Immature natural killer cell (primary cell): ENCODE data around the gene LRRC8D. TPM values are rescaled to one million over a fixed set of nuclear protein-coding genes. Genes with fewer than 3 reads are reported as not detected.
A peak's percentile ranks its signal among the peaks of the same experiment; 100 is the strongest.

Source experiments
- DNase-seq, 3 donors: peaks; one replicate each; pipeline ENCODE4 v3.0.0; 2022; ENCODE audit warnings: mixed read lengths in 1 of 3
- H3K27ac Mint-ChIP-seq, 6 donors: one replicate each; pipeline ENCODE4 v1.8.0; 2020; ENCODE audit warnings: mixed read lengths in 6 of 6, mild to moderate bottlenecking in 5 of 6, inconsistent platforms in 4 of 6, moderate library complexity in 3 of 6
- H3K27me3 Mint-ChIP-seq, 3 donors: one replicate each; pipeline ENCODE4 v1.8.0; 2020 to 2021; ENCODE audit warnings: low read depth in 3 of 3, mild to moderate bottlenecking in 3 of 3, mixed read lengths in 3 of 3, moderate library complexity in 3 of 3, inconsistent platforms in 1 of 3
- H3K36me3 Mint-ChIP-seq, 3 donors: one replicate each; pipeline ENCODE4 v1.8.0; 2020; ENCODE audit warnings: mixed read lengths in 3 of 3, inconsistent platforms in 2 of 3, mild to moderate bottlenecking in 2 of 3
- H3K4me1 Mint-ChIP-seq, 2 donors: one replicate each; pipeline ENCODE4 v1.8.0; 2020; ENCODE audit warnings: inconsistent platforms in 2 of 2, mild to moderate bottlenecking in 2 of 2, mixed read lengths in 2 of 2, moderate library complexity in 1 of 2
- H3K4me3 Mint-ChIP-seq, 5 donors: one replicate each; pipeline ENCODE4 v1.8.0; 2020; ENCODE audit warnings: mild to moderate bottlenecking in 5 of 5, mixed read lengths in 5 of 5, inconsistent platforms in 3 of 5, moderate library complexity in 3 of 5
- H3K9me3 Mint-ChIP-seq, 6 donors: one replicate each; pipeline ENCODE4 v1.8.0; 2020; ENCODE audit warnings: mild to moderate bottlenecking in 6 of 6, mixed read lengths in 6 of 6, inconsistent platforms in 4 of 6, moderate library complexity in 3 of 6
- polyA plus RNA-seq, 3 donors: library from polyadenylated mRNA; unstranded; fragments of 300-500 nt; fragmentation: Illumina TruSeq; gene quantifications; one replicate each; pipeline ENCODE4 v1.2.3, GENCODE V29; 2021

The LRRC8D gene
- polyA plus RNA-seq, 3 donors from 2014 or later = 24.7 to 40.1 (median 32.0) TPM

DNA sequence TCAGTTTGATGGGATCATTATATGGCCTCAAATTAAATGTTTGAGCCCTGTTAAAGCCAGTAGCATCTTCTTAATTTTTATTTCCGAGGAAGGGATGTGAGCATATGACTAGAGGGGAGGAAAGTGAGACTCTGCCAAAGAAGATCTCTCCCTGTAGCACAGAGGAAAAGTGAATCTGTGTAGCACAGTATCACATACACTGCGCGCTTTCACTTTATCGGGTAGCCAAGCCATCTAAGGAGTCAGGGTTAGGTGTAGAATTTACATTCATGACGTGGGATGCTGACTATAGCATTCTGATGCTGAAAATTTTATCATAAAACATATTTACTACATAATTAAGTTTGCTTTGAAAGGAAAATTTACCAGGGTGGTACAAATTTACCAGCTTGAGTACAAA lies 24.0 kb downstream of the LRRC8D start:
- peaks cover 0 to 3% (median 0%) of the 10 kb centered on the region in 3 donors for H3K27me3 Mint-ChIP-seq
- H3K9me3 Mint-ChIP-seq = no peaks in the 10 kb centered on the region
- peaks cover 0 to 4% (median 4%) of the 10 kb centered on the region in 3 donors for H3K36me3 Mint-ChIP-seq
- DNase-seq = no peak
- peak overlapping the region; percentile 94 to 98 (median 96) for H3K4me3 Mint-ChIP-seq
- peaks cover 43 to 70% of the 10 kb centered on the region in 2 donors for H3K4me1 Mint-ChIP-seq
- peak overlapping the region; percentile 71 to 96 (median 90) for H3K27ac Mint-ChIP-seq

DNA sequence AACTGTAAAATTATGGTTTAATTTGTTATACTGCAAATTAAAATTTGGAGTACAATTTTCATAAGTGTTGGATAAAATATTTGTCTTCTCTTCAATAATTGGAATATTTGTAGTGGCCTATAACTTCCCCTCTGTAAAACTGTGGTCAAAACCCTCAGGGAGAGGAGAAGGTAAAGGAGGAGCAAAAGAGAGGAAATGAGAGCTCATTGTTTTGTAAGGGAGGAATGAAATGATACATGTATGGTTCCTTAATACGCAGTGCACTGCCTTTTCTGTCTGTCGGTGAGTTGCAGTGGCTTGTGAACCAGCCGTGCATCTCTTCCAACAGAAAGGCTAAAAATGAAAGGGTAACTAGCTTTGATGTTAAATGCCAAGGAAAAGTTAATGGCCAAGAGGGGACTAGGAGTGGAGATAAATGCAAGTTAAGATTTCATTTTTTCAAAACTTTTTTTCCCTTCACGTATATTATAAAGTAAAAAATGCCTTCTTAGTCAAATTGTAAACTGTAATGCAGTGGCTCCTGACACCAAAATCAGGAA lies 26.4 kb downstream of the LRRC8D start:
- no peak for DNase-seq
- no peaks in the 10 kb centered on the region for H3K27me3 Mint-ChIP-seq
- H3K9me3 Mint-ChIP-seq = no peaks in the 10 kb centered on the region
- H3K4me3 Mint-ChIP-seq = no peak overlapping the region
- H3K36me3 Mint-ChIP-seq = peaks cover 0 to 7% (median 6%) of the 10 kb centered on the region in 3 donors
- H3K4me1 Mint-ChIP-seq = peaks cover 43 to 69% of the 10 kb centered on the region in 2 donors
- H3K27ac Mint-ChIP-seq = peak overlapping the region in 1 of 6 donors; percentile 70

DNA sequence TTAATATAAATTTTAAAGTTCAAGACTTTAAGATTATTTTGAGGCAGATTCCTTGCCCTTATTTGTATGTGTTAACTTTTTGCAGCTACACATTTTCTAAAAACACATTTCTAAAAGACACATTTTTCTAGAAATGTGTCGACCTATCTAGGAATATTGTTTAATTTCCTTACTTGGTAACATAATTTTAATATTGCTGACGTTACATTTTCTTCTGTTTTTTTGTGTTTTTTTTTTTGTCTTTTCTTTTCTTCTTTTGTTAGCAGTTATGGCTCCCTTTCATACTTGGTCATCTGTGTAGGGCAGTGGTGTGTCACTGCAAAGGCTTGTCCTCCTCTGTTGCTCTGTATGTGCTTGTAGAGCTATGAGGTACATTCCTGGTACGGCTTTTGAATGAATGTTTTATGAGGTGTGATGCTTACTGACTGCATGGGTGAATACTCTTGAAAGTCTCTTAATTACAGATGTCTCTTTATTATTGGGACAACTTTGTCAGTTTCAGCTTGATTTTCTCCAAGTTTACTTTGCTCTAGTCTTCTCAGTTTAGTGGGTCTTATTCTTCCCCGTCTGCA lies 30.1 kb downstream of the LRRC8D start:
- Mint-ChIP-seq H3K27me3 (no peaks in the 10 kb centered on the region), H3K4me1 (peaks cover 16 to 33% of the 10 kb centered on the region in 2 donors), H3K36me3 (peaks cover 0 to 7% (median 6%) of the 10 kb centered on the region in 3 donors), H3K9me3 (no peaks in the 10 kb centered on the region), H3K27ac (no peak overlapping the region), H3K4me3 (no peak overlapping the region)
- DNase-seq = no peak

DNA sequence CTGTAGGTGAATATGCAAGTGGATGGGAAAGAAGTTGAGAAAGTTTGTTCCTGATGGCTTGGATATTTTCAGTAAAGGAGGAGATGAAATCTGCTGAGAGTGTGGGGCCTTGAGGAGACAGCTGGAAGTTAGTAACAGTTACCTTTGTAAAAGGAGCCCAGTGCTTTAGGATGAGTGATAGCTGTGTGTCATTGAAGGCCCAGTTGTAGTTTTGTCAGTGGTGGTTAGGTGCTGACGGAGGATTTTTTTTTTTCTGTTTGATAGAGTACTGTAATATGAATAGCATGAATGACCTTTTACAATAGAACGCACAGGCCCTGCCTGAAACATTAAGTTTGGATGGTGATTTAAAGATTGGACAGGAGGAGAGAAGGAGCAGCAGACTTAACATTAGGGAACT lies 33.3 kb downstream of the LRRC8D start:
- Mint-ChIP-seq H3K4me3 (no peak overlapping the region), H3K9me3 (no peaks in the 10 kb centered on the region)
- DNase-seq = no peak

DNA sequence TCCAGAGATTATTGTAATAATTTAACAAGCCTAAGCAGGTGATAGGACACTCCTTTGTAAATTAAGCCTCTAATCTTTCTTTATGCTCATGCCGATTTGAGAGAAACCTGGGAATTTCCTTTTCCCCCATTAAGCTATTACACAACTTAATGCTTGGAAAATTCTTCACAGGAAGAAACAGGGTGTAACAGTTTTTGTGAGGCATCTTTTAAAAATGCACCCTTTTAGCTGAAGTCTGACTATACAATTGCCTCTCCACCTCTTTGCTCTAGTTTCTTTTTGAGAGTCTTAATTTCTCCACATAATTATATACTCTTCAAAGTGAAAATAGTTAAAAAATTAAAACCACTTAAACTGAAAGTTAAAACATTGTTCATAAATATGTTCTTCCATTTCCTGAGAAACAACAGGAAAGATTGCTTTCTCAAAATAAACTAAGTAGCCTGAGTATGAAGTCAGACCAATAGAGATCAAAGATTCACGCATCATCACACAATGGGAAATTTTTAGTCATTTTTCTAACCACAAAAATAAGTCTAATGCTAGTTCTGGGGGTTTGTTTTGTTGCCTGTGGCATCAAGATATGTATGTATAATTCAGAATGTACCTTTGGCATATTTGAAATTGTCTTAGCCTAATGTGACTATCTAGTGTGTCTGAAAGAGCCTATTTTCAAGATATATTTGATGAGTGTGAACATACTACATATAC lies 34.7 kb downstream of the LRRC8D start:
- H3K36me3 Mint-ChIP-seq = peaks cover 0 to 3% (median 2%) of the 10 kb centered on the region in 3 donors
- H3K27ac Mint-ChIP-seq = peak overlapping the region in 5 of 6 donors; percentile 1 to 69 (median 28)
- no peaks in the 10 kb centered on the region for H3K9me3 Mint-ChIP-seq
- no peak for DNase-seq
- peaks cover 0 to 2% of the 10 kb centered on the region in 2 donors for H3K4me1 Mint-ChIP-seq
- H3K4me3 Mint-ChIP-seq = peak overlapping the region in 2 of 5 donors; percentile 2 to 34
- no peaks in the 10 kb centered on the region for H3K27me3 Mint-ChIP-seq

More for the DNA sequence above, 33.3 kb downstream of the LRRC8D start:
- H3K27ac Mint-ChIP-seq = no peak overlapping the region
- H3K27me3 Mint-ChIP-seq = no peaks in the 10 kb centered on the region
- peaks cover 2 to 7% of the 10 kb centered on the region in 2 donors for H3K4me1 Mint-ChIP-seq
- H3K36me3 Mint-ChIP-seq = peaks cover 0 to 6% (median 3%) of the 10 kb centered on the region in 3 donors

DNA sequence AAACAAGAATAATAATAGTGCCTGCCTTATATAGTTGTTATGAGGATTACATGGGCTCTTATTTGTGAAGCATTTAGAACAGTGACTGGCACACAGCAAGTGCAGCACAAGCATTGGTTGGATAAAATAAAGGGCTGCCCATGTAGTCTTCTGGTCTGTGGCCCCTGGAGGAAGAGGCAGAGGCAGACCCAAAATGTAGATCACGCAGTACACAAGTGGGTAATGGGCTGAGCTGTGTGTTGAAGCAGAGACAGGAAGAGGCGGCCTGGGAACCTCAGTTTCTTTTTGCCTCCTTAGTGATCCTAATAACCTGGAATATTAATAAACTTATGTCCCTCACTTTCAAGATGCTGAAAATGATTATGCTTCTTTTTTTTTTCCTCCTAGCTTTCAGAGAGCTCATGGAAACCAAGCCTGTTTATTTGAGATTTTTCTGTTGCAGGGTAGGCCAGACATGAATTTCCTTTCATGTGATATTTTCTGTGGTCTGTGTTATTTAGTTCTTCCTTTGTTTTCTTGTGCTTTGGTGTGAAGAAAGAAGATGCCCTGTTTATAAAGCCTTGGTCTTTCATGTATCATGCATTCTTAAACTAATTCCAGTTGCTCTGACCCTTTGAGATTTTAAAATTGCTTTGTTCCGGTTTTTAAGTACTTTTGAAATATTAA lies 42.5 kb downstream of the LRRC8D start:
- Mint-ChIP-seq H3K27ac (peak overlapping the region; percentile 81 to 96 (median 91)), H3K4me3 (peak overlapping the region; percentile 66 to 77 (median 68)), H3K9me3 (no peaks in the 10 kb centered on the region), H3K4me1 (peaks cover 33 to 46% of the 10 kb centered on the region in 2 donors), H3K36me3 (peaks cover 0 to 6% (median 3%) of the 10 kb centered on the region in 3 donors), H3K27me3 (no peaks in the 10 kb centered on the region)
- peak in 1 of 3 donors; percentile 22 for DNase-seq

DNA sequence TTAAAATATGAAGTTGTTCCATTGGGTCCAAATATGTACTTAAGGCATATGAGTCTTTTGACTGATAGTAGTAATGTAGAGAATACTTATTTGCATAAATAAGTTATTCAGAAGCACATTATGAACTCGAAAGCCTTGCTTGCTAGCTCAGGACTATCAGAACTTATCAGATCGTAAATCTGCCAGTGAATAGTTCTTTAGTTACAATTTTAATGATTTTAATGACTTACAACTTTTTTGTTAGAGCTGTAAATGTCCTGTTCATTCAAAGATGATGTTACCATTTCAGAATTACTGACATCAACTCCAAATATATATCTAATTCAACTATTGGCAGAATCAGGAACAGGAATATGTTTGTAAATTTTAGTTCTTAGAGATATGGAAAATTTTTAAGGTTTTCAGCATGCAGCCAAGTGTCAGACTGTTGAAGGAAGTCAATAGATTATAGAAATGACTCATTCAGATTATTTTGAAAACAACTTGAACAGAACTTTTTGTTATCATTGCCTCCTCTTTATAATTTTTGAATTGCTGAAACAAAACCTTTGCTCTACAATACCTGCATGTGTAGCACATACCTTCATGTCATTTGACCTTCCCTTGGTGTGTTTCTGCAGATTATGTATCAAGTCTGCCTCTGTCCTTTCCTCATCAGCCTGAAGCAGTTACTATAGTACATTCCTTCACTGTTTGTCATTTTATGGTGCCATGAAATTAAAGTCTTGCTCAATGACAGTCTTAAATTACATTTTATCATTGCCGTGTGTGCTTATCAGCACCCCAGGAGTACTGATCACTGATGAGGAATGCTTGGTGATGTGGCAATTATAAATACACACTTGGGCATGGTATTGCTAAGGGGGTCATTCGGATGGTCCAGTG lies 44.9 kb downstream of the LRRC8D start:
- peaks cover 7 to 17% (median 14%) of the 10 kb centered on the region in 3 donors for H3K36me3 Mint-ChIP-seq
- no peaks in the 10 kb centered on the region for H3K27me3 Mint-ChIP-seq
- no peak overlapping the region for H3K27ac Mint-ChIP-seq
- peaks cover 35 to 51% of the 10 kb centered on the region in 2 donors for H3K4me1 Mint-ChIP-seq
- no peak overlapping the region for H3K4me3 Mint-ChIP-seq
- no peaks in the 10 kb centered on the region for H3K9me3 Mint-ChIP-seq
- no peak for DNase-seq

DNA sequence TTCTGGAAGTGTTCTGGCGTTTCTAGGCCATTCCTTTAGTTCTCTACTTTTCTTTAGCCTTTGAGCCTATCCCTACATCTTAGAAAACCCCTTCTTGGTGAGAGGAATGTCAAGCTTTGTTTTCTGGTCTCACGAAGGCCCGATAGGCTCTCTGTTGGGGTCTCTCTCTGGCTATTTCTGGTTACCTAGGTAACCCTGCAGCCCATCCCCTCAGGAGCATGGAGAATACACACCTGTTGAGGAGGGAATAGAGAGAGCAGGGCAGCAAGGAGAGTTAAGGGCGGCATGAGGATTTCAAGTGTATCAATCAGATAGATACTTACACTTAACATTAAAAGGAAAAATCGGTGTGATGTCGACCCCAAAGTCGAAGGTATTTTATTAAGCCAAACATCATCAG lies 45.7 kb downstream of the LRRC8D start:
- Mint-ChIP-seq H3K27me3 (no peaks in the 10 kb centered on the region), H3K9me3 (no peaks in the 10 kb centered on the region), H3K27ac (no peak overlapping the region), H3K36me3 (peaks cover 7 to 22% (median 18%) of the 10 kb centered on the region in 3 donors), H3K4me3 (no peak overlapping the region), H3K4me1 (peaks cover 35 to 53% of the 10 kb centered on the region in 2 donors)
- no peak for DNase-seq

DNA sequence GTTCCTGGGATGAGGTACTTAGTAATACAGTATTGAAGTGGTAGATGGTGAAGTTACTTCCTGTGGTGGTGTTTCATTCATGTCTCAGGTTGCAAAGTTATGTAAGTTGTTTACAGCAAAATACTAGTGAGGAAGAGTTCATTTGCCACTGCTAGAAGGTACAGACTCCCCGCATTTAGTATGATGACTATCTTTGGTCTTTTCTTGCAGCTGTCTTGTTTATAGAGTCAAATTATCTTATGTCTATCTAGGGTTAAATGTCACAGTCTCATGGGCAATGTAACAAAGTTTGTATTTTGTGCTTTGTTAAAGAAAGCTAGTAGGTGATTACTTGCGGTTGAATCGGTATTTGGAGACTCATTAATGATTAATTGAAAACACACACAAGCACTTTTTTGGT lies 50.2 kb downstream of the LRRC8D start:
- H3K4me1 Mint-ChIP-seq = peaks cover 14 to 27% of the 10 kb centered on the region in 2 donors
- no peak overlapping the region for H3K4me3 Mint-ChIP-seq
- no peaks in the 10 kb centered on the region for H3K9me3 Mint-ChIP-seq
- H3K27ac Mint-ChIP-seq = no peak overlapping the region
- H3K36me3 Mint-ChIP-seq = peaks cover 10 to 25% (median 16%) of the 10 kb centered on the region in 3 donors
- DNase-seq = no peak
- H3K27me3 Mint-ChIP-seq = no peaks in the 10 kb centered on the region

DNA sequence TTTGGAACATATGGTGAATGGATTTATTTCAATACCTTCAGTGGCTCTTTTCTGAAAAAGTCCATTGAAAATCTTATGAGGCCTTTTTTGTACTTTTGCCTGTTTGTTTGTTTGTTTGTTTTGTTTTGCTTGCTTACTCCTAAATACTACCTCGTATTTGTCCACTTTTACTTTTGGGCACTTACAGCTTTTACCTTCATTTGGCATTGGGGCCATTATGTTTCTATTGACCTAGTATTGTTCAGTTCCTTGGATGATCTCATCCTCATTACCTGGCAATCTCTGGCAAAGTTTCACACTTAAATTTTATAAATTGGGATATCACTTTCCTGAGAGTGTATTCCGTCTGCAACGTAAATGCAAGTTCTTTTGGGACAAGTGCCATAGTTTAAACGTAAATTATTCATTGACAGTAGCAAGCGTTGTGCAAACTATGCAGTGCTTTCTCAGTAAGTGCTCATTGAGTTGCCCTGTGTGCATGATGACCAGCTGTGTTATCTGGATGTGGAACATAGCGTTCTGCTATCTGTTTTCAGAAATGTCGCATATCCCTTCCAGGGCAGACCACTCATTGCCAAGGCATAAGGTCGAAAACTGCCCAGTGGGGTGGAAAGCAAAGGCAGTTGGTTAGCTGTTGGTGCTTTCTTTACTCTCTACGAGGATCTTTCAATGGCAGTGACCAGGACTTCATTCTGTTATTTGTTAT lies 51.1 kb downstream of the LRRC8D start:
- Mint-ChIP-seq H3K27me3 (no peaks in the 10 kb centered on the region), H3K4me1 (peaks cover 14 to 32% of the 10 kb centered on the region in 2 donors), H3K4me3 (no peak overlapping the region), H3K9me3 (no peaks in the 10 kb centered on the region), H3K27ac (no peak overlapping the region), H3K36me3 (peaks cover 10 to 25% (median 16%) of the 10 kb centered on the region in 3 donors)
- DNase-seq = no peak

DNA sequence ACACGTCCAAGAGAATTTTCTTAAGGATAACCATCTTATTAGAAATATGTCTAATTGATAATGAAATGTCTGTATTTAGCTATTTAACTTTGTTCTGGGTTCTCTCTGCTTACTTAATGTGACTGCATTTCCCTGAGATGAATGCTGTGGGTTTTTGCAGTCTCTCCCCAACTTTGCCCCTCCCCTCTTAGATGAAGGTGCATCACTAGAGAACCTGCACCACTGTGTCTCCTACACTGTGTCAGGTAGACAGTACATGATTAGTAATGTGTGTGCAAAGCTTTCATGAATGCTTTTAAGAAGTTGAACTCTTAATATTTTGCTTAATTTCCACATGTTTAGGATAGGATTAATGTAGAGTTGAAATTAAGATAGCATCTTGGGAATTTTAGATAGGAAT lies 51.7 kb downstream of the LRRC8D start:
- H3K27me3 Mint-ChIP-seq = no peaks in the 10 kb centered on the region
- no peak overlapping the region for H3K4me3 Mint-ChIP-seq
- no peak for DNase-seq
- H3K36me3 Mint-ChIP-seq = peaks cover 10 to 25% (median 16%) of the 10 kb centered on the region in 3 donors
- H3K27ac Mint-ChIP-seq = peak overlapping the region in 1 of 6 donors; percentile 18
- peaks cover 14 to 36% of the 10 kb centered on the region in 2 donors for H3K4me1 Mint-ChIP-seq
- H3K9me3 Mint-ChIP-seq = no peaks in the 10 kb centered on the region

DNA sequence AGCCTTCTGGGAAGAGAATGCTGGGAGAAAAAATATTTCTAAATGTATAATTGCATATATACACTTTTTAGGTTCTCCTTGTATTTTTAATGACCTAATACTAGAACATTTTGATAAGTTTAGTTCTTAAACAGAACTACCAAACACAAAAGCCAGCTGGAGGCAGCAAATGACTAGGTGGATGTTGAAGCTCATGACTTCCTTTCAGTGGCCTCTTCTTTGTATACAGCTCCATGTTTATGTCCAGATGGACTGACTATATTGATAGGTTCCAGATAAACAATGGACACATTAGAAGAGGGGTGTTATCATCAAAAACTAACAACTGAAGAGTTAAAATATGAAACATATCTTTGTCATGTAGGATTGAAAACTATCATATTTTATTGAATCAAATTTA lies 52.5 kb downstream of the LRRC8D start:
- H3K4me3 Mint-ChIP-seq = no peak overlapping the region
- H3K9me3 Mint-ChIP-seq = no peaks in the 10 kb centered on the region
- H3K27ac Mint-ChIP-seq = no peak overlapping the region
- peaks cover 10 to 22% (median 16%) of the 10 kb centered on the region in 3 donors for H3K36me3 Mint-ChIP-seq
- no peaks in the 10 kb centered on the region for H3K27me3 Mint-ChIP-seq
- H3K4me1 Mint-ChIP-seq = peaks cover 21 to 43% of the 10 kb centered on the region in 2 donors
- no peak for DNase-seq
